ENCODE measurements around the gene GLIS1. TPM values are rescaled to one million over a fixed set of nuclear protein-coding genes. Genes with fewer than 3 reads are reported as not detected.

The GLIS1 gene
- total RNA-seq, 1 donor from 2014 or later, result not detected

DNA sequence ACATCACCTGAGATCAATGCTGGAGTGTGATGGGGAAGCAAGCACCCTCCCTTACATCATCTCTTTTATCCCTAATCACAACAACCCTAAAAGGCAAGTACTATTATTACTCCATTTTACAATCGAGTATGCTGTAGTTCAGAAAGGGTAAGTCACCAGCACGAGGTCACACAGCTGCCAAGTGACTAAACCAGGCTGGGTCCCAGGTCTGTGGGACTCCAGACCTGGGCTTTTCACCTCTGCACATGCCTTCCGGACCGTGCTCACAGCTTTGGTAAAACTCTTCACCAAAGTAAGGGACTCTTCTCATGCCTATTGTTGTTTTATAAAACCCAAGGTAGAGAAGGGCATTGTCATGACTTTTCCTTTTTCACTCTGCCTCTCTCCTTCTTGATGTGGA, 148.9 kb downstream of the GLIS1 start:
- DNase-seq (ENCODE audit: low spot score), result no peak
- no peak overlapping the region for H3K4me3 Mint-ChIP-seq (ENCODE audit: unreplicated experiment)
- H3K9me3 Mint-ChIP-seq (ENCODE audit: unreplicated experiment), result no peaks in the 10 kb centered on the region
- H3K36me3 Mint-ChIP-seq (ENCODE audit: low read depth, unreplicated experiment), result no peaks in the 10 kb centered on the region
- H3K27me3 Mint-ChIP-seq (ENCODE audit: unreplicated experiment), result peaks cover 6% of the 10 kb centered on the region
- TF ChIP-seq, protein P1, sequence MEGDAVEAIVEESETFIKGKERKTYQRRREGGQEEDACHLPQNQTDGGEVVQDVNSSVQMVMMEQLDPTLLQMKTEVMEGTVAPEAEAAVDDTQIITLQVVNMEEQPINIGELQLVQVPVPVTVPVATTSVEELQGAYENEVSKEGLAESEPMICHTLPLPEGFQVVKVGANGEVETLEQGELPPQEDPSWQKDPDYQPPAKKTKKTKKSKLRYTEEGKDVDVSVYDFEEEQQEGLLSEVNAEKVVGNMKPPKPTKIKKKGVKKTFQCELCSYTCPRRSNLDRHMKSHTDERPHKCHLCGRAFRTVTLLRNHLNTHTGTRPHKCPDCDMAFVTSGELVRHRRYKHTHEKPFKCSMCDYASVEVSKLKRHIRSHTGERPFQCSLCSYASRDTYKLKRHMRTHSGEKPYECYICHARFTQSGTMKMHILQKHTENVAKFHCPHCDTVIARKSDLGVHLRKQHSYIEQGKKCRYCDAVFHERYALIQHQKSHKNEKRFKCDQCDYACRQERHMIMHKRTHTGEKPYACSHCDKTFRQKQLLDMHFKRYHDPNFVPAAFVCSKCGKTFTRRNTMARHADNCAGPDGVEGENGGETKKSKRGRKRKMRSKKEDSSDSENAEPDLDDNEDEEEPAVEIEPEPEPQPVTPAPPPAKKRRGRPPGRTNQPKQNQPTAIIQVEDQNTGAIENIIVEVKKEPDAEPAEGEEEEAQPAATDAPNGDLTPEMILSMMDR (IDR thresholded peaks at IDR 0.05; ENCODE audit: unreplicated experiment), result no peak
- H3K4me1 Mint-ChIP-seq (ENCODE audit: unreplicated experiment), result peaks cover 9% of the 10 kb centered on the region
- H3K27ac Mint-ChIP-seq (ENCODE audit: unreplicated experiment), result no peak overlapping the region

- Mint-ChIP-seq H3K36me3 (ENCODE audit: low read depth, unreplicated experiment) (no peaks in the 10 kb centered on the region), H3K4me1 (ENCODE audit: unreplicated experiment) (peaks cover 11% of the 10 kb centered on the region), H3K27ac (ENCODE audit: unreplicated experiment) (no peak overlapping the region), H3K4me3 (ENCODE audit: unreplicated experiment) (no peak overlapping the region), H3K27me3 (ENCODE audit: unreplicated experiment) (peaks cover 6% of the 10 kb centered on the region), H3K9me3 (ENCODE audit: unreplicated experiment) (no peaks in the 10 kb centered on the region)
- no peak for DNase-seq (ENCODE audit: low spot score)
- TF ChIP-seq, protein P1 (IDR thresholded peaks at IDR 0.05; ENCODE audit: unreplicated experiment), result no peak
Observed at GRCh38 chr1:53589043-53589887, 149.7 kb downstream of the GLIS1 start.

- Mint-ChIP-seq H3K27ac (ENCODE audit: unreplicated experiment) (no peak overlapping the region), H3K4me3 (ENCODE audit: unreplicated experiment) (no peak overlapping the region), H3K9me3 (ENCODE audit: unreplicated experiment) (no peaks in the 10 kb centered on the region), H3K27me3 (ENCODE audit: unreplicated experiment) (peaks cover 6% of the 10 kb centered on the region), H3K4me1 (ENCODE audit: unreplicated experiment) (peaks cover 11% of the 10 kb centered on the region), H3K36me3 (ENCODE audit: low read depth, unreplicated experiment) (no peaks in the 10 kb centered on the region)
- TF ChIP-seq, protein P1 (IDR thresholded peaks at IDR 0.05; ENCODE audit: unreplicated experiment), result no peak
- no peak for DNase-seq (ENCODE audit: low spot score)
Observed at GRCh38 chr1:53588053-53588779, 150.7 kb downstream of the GLIS1 start.

- Mint-ChIP-seq H3K4me1 (ENCODE audit: unreplicated experiment) (peaks cover 11% of the 10 kb centered on the region), H3K9me3 (ENCODE audit: unreplicated experiment) (no peaks in the 10 kb centered on the region), H3K27me3 (ENCODE audit: unreplicated experiment) (peaks cover 4% of the 10 kb centered on the region), H3K4me3 (ENCODE audit: unreplicated experiment) (no peak overlapping the region), H3K27ac (ENCODE audit: unreplicated experiment) (no peak overlapping the region), H3K36me3 (ENCODE audit: low read depth, unreplicated experiment) (no peaks in the 10 kb centered on the region)
- TF ChIP-seq, protein P1 (IDR thresholded peaks at IDR 0.05; ENCODE audit: unreplicated experiment), result no peak
- no peak for DNase-seq (ENCODE audit: low spot score)
Observed at GRCh38 chr1:53587252-53587988, 151.5 kb downstream of the GLIS1 start.
